Measurements from ENCODE around the gene MAD1L1.

DNA sequence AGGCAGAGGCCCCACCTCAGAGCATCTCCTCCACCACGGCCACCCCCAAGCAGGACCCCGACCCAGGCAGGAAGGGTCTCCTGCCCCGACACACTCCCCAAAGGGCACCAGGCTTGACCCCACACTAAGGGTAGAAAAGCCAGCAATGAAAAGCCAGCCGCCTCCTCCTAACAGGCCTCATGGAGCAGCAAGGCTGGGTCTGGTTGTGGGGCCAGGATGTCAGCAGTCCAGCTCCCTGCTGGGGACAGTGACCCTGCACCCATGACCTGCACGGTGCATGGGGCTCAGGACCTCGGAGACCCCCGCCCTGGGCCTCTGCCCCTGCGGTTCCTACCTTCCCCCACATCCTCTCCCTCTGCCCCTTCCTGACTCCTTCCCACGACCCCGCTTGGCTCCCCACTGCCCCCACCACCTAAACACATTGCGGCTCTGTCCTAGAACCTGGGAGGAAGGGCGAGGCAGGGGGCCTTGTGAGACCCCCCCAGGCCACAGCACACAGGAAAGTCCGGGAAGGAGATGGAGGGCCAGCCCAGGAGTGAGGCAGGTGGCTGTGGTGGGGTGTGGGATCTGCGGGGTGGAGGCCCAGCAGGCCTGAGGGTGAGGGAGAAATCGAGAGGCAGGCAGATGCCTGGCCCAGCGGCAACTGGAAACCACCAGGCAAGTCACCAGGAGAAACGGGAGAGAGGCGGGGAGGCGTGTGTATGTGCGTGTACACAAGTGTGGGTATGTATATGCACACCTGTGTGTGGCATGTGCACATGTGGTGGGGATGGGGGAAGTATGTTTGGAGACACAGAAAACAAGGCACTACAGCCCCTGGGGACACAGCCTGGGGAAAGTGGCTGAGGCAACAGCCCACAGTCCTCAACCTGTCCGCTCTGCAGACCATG is 229.9 kb downstream of the MAD1L1 start:
- TF ChIP-seq, protein P1, sequence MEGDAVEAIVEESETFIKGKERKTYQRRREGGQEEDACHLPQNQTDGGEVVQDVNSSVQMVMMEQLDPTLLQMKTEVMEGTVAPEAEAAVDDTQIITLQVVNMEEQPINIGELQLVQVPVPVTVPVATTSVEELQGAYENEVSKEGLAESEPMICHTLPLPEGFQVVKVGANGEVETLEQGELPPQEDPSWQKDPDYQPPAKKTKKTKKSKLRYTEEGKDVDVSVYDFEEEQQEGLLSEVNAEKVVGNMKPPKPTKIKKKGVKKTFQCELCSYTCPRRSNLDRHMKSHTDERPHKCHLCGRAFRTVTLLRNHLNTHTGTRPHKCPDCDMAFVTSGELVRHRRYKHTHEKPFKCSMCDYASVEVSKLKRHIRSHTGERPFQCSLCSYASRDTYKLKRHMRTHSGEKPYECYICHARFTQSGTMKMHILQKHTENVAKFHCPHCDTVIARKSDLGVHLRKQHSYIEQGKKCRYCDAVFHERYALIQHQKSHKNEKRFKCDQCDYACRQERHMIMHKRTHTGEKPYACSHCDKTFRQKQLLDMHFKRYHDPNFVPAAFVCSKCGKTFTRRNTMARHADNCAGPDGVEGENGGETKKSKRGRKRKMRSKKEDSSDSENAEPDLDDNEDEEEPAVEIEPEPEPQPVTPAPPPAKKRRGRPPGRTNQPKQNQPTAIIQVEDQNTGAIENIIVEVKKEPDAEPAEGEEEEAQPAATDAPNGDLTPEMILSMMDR (IDR thresholded peaks at IDR 0.05 in 8 of 11, conservative IDR thresholded peaks at IDR 0.05 in 3 of 11): no peak
- TF ChIP-seq POLR2AphosphoS5 (IDR thresholded peaks at IDR 0.05): no peak
